WERI-Rb-1 (cell line): ENCODE measurements around the gene FIGN.

ENCODE experiments used
- DNase-seq: peaks from one replicate; pipeline ENCODE4 v3.0.0-alpha.2; 2020
- H3K27ac ChIP-seq: fragments of 250-450 bp; sonication (Bioruptor Pico); 2 replicates; pipeline ENCODE4 v1.5.1; 2020; ENCODE audit warnings: mild to moderate bottlenecking, moderate library complexity
- H3K27me3 ChIP-seq: fragments of 250-450 bp; sonication (Bioruptor Pico); 2 replicates; pipeline ENCODE4 v1.5.1; 2021; ENCODE audit warnings: mild to moderate bottlenecking, low read depth, moderate library complexity; ENCODE audit not compliant: insufficient read depth, severe bottlenecking
- H3K36me3 ChIP-seq: fragments of 250-450 bp; sonication (Bioruptor Pico); 2 replicates; pipeline ENCODE4 v1.5.1; 2020; ENCODE audit warnings: mild to moderate bottlenecking, moderate library complexity
- H3K4me3 ChIP-seq: 2 replicates; pipeline ENCODE4 v1.5.1; 2011; ENCODE audit warnings: low read depth, mild to moderate bottlenecking, control low read depth, low read length
- H3K9me3 ChIP-seq: fragments of 250-450 bp; sonication (Bioruptor Pico); 2 replicates; pipeline ENCODE4 v1.5.1; 2021; ENCODE audit warnings: mild to moderate bottlenecking, moderate library complexity; ENCODE audit not compliant: severe bottlenecking
- TF ChIP-seq, protein P1 (sequence below): IDR thresholded peaks from 2 replicates; pipeline ENCODE4 v1.5.1; 2011; ENCODE audit warnings: low read depth, mild to moderate bottlenecking, control low read depth, inconsistent platforms, low read length

FIGN gene

DNA sequence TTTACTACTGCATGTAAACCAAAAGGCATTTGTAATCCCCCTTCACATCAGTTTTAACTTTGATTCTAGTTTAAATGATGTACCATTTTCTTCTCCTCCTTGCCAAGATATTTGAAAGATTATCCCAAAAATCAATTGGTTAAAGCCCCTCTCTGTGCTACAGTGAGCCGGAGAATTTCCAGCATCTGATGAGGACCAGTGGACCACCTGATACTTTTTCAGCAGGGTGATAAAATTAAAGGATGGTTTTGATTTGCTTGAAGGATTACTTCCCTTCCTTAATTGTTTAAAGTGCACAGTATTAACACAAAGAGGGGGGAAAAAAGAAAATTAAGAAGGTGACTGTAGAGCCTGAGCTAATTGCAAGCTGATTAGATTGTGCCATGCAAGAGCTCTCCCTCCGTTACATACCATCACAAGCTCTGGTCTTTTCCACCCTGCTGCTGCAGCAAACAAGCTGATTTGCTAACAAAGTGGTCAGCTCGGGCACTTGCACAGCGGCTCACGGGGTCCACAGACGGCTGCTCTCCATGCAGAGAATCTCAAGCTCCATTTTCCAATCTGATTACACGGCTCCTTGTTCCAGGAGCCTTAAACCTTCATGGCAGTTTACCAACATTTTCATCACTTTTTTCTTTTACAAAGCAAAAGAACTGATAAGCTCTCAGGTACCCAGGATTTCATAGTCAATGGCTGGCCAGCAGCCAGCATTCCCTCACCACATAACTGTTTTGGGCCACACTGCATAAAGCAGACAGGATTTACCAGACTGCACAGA is 22.1 kb downstream of the FIGN start:
- Histone ChIP-seq H3K36me3 (no peaks in the 10 kb centered on the region), H3K9me3 (no peaks in the 10 kb centered on the region), H3K27me3 (no peaks in the 10 kb centered on the region), H3K27ac (no peak overlapping the region), H3K4me3 (no peak overlapping the region)
- DNase-seq = no peak
- TF ChIP-seq, protein P1, sequence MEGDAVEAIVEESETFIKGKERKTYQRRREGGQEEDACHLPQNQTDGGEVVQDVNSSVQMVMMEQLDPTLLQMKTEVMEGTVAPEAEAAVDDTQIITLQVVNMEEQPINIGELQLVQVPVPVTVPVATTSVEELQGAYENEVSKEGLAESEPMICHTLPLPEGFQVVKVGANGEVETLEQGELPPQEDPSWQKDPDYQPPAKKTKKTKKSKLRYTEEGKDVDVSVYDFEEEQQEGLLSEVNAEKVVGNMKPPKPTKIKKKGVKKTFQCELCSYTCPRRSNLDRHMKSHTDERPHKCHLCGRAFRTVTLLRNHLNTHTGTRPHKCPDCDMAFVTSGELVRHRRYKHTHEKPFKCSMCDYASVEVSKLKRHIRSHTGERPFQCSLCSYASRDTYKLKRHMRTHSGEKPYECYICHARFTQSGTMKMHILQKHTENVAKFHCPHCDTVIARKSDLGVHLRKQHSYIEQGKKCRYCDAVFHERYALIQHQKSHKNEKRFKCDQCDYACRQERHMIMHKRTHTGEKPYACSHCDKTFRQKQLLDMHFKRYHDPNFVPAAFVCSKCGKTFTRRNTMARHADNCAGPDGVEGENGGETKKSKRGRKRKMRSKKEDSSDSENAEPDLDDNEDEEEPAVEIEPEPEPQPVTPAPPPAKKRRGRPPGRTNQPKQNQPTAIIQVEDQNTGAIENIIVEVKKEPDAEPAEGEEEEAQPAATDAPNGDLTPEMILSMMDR = no peak

DNA sequence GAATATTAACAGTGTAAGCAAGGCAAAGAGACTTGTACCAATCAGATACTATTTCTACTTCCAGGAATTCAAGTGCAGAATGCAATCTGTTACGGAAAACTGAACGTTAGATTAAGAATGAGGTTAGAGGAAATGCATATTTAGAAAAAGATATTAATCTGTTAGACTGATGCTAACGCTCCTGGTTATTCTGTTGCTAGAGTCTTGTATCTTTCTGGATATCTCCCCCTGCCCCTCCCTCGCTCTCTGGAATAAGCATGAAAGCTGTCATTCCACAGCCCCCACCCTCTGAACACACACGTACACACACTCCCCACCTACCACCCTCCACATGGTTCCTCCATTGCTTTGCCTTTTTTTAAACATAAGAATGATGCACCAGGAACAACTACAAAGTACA is 24.1 kb downstream of the FIGN start:
- Histone ChIP-seq H3K36me3 (no peaks in the 10 kb centered on the region), H3K4me3 (no peak overlapping the region), H3K9me3 (no peaks in the 10 kb centered on the region), H3K27ac (no peak overlapping the region), H3K27me3 (no peaks in the 10 kb centered on the region)
- TF ChIP-seq, protein P1 = no peak
- DNase-seq = no peak

DNA sequence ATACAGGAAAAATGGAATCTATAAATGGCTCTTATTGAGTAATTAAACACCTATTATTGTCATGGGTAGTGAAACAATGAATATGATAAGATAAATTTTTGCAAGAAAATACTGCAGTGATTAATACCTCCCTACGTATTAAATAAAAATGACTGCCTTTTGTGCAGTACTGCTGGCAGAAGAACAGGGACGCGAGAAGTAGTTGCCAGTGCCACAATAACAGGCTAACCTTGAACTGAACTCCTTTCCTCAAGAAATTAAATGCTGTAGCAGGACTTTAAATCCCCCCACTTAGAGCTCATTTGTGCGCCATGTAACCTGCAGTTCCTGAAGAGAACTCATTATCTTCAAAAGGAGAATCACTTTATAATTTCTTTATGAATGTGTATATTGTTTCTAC is 24.6 kb downstream of the FIGN start:
- H3K36me3 ChIP-seq = no peaks in the 10 kb centered on the region
- no peaks in the 10 kb centered on the region for H3K27me3 ChIP-seq
- H3K27ac ChIP-seq = no peak overlapping the region
- H3K9me3 ChIP-seq = no peaks in the 10 kb centered on the region
- no peak for DNase-seq
- TF ChIP-seq, protein P1 = no peak
- H3K4me3 ChIP-seq = no peak overlapping the region

DNA sequence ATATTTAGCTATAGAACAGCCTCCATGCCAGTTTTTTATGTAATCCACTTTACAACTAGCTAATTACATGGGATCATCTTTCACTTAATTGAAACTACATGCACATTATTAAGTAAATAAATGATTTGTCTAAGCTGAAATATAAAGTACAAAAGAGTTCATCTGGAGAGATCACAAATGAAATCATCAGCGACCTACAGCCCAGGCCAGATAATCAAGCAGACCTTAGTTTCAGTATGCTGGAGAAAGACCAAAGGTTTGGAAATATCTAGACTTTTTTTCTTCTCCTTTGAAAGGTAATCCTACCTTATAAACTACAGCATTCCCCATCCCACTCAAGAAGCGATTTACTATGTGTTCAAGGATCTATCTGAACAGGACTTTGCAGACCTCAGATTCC is 26.5 kb downstream of the FIGN start:
- Histone ChIP-seq H3K27me3 (no peaks in the 10 kb centered on the region), H3K36me3 (no peaks in the 10 kb centered on the region), H3K9me3 (no peaks in the 10 kb centered on the region), H3K27ac (no peak overlapping the region), H3K4me3 (no peak overlapping the region)
- TF ChIP-seq, protein P1 = no peak
- no peak for DNase-seq

DNA sequence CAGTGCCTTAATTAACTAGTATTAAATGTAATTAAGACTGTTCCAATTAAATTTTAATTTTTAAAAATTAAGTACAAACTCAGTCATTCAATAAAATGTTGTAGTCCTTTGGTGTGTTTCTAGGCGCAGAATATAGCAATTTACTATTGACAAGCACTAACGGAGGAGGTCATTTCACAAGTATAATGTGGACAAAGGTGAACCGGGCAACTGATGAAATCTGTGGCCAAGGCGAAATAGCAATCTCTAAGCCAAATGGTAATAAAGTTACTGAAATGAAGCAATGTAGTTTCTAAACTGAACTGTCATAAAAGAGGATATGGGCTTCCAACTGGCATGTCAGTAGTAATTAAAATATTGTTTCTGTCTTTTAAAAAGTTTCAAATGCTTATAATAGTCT is 27.5 kb downstream of the FIGN start:
- DNase-seq = no peak
- H3K9me3 ChIP-seq = no peaks in the 10 kb centered on the region
- TF ChIP-seq, protein P1 = no peak
- no peaks in the 10 kb centered on the region for H3K27me3 ChIP-seq
- H3K27ac ChIP-seq = no peak overlapping the region
- H3K36me3 ChIP-seq = no peaks in the 10 kb centered on the region
- no peak overlapping the region for H3K4me3 ChIP-seq

DNA sequence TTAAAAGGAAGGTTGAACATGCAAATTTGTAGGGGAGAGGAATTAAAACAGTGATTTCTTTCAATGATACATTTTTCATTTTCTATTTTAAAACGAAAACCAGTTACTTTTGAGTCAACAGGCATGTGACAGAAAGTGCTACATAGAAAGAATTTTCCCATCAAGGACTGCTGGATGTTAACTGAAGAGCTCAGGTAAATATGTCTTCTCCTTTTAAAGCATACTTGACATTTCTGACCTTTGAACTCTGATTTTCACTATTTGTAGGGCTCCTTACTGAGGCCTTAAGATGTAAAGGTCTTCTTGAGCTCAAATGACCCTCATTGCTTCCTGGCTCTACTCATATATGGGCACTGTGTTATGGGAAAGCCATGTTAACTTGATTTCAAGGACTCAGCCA is 32.4 kb downstream of the FIGN start:
- Histone ChIP-seq H3K9me3 (no peaks in the 10 kb centered on the region), H3K4me3 (no peak overlapping the region), H3K36me3 (no peaks in the 10 kb centered on the region), H3K27ac (no peak overlapping the region), H3K27me3 (no peaks in the 10 kb centered on the region)
- TF ChIP-seq, protein P1 = no peak
- DNase-seq = no peak
